ENCODE measurements around the gene RBFOX1. TPM values are rescaled to one million over a fixed set of nuclear protein-coding genes. Genes with fewer than 3 reads are reported as not detected.

RBFOX1 gene
- total RNA-seq = not detected in 2 replicates
- long read RNA-seq = 0 reads

DNA sequence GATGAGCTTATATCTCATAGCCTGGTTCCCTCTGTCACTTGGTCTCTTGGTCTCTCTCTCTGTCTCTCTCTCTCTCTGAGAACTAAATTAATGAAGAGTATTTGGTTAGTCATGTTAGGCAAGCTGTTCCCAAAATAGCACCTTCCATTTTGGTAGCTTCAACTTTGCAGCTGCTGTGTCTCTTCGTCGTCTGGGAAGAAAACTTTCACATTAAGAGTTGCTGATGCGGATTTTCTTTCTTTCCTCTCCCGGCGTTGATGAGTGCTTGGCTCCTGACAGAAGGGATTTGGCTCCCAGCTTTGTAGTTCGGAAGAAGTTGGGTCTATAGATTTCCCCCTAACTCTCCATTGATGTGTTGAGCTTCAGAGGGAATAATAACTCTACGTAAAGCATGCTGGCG lies at the start of gene RBFOX1:
RBFOX1 (plus strand) TSS at position 235 of the 400 bp plus-strand sequence.
- Mint-ChIP-seq H3K9me3 (ENCODE audit: unreplicated experiment) (peaks cover 34% of the 10 kb centered on the region), H3K27ac (ENCODE audit: unreplicated experiment) (no peak within 1 kb of the TSS), H3K36me3 (ENCODE audit: unreplicated experiment) (no peaks in the 10 kb centered on the region), H3K4me3 (ENCODE audit: unreplicated experiment) (no peak within 1 kb of the TSS), H3K4me1 (ENCODE audit: unreplicated experiment) (no peaks in the 10 kb centered on the region), H3K27me3 (ENCODE audit: unreplicated experiment) (no peaks in the 10 kb centered on the region)
- TF ChIP-seq CTCF (IDR thresholded peaks at IDR 0.05) = no peak
- DNase-seq (ENCODE audit: extremely low spot score, unreplicated experiment) = no peak

GRCh38 chr16:7284780-7285179 lies 47.9 kb upstream of the RBFOX1 start:
- Mint-ChIP-seq H3K4me1 (ENCODE audit: unreplicated experiment) (no peaks in the 10 kb centered on the region), H3K4me3 (ENCODE audit: unreplicated experiment) (no peak overlapping the region), H3K36me3 (ENCODE audit: unreplicated experiment) (no peaks in the 10 kb centered on the region), H3K27ac (ENCODE audit: unreplicated experiment) (no peak overlapping the region), H3K27me3 (ENCODE audit: unreplicated experiment) (no peaks in the 10 kb centered on the region), H3K9me3 (ENCODE audit: unreplicated experiment) (peaks cover 41% of the 10 kb centered on the region)
- TF ChIP-seq CTCF (IDR thresholded peaks at IDR 0.05) = no peak
- DNase-seq (ENCODE audit: extremely low spot score, unreplicated experiment) = no peak

GRCh38 chr16:7285520-7285919 lies 47.1 kb upstream of the RBFOX1 start:
- Mint-ChIP-seq H3K4me1 (ENCODE audit: unreplicated experiment) (no peaks in the 10 kb centered on the region), H3K4me3 (ENCODE audit: unreplicated experiment) (no peak overlapping the region), H3K9me3 (ENCODE audit: unreplicated experiment) (peaks cover 45% of the 10 kb centered on the region), H3K27ac (ENCODE audit: unreplicated experiment) (no peak overlapping the region), H3K27me3 (ENCODE audit: unreplicated experiment) (no peaks in the 10 kb centered on the region), H3K36me3 (ENCODE audit: unreplicated experiment) (no peaks in the 10 kb centered on the region)
- TF ChIP-seq CTCF (IDR thresholded peaks at IDR 0.05) = no peak
- DNase-seq (ENCODE audit: extremely low spot score, unreplicated experiment) = no peak

GRCh38 chr16:7289299-7289698 lies 43.3 kb upstream of the RBFOX1 start:
- no peak overlapping the region for H3K4me3 Mint-ChIP-seq (ENCODE audit: unreplicated experiment)
- TF ChIP-seq CTCF (IDR thresholded peaks at IDR 0.05) = no peak
- H3K4me1 Mint-ChIP-seq (ENCODE audit: unreplicated experiment) = no peaks in the 10 kb centered on the region
- H3K9me3 Mint-ChIP-seq (ENCODE audit: unreplicated experiment) = peaks cover 41% of the 10 kb centered on the region
- no peak for DNase-seq (ENCODE audit: extremely low spot score, unreplicated experiment)
- H3K27me3 Mint-ChIP-seq (ENCODE audit: unreplicated experiment) = no peaks in the 10 kb centered on the region
- H3K27ac Mint-ChIP-seq (ENCODE audit: unreplicated experiment) = no peak overlapping the region
- no peaks in the 10 kb centered on the region for H3K36me3 Mint-ChIP-seq (ENCODE audit: unreplicated experiment)

GRCh38 chr16:7290682-7291081 lies 42.0 kb upstream of the RBFOX1 start:
- no peak for DNase-seq (ENCODE audit: extremely low spot score, unreplicated experiment)
- Mint-ChIP-seq H3K27ac (ENCODE audit: unreplicated experiment) (no peak overlapping the region), H3K27me3 (ENCODE audit: unreplicated experiment) (no peaks in the 10 kb centered on the region), H3K4me3 (ENCODE audit: unreplicated experiment) (no peak overlapping the region), H3K36me3 (ENCODE audit: unreplicated experiment) (no peaks in the 10 kb centered on the region), H3K9me3 (ENCODE audit: unreplicated experiment) (peaks cover 36% of the 10 kb centered on the region), H3K4me1 (ENCODE audit: unreplicated experiment) (no peaks in the 10 kb centered on the region)
- no peak for TF ChIP-seq CTCF (IDR thresholded peaks at IDR 0.05)
